Measurements from ENCODE around the gene ATP9A. TPM values are rescaled to one million over a fixed set of nuclear protein-coding genes. Genes with fewer than 3 reads are reported as not detected.

Gene ATP9A
- total and polyA plus RNA-seq, 2 donors (not counting 3 experiments of a cell fraction or from before 2014, with no cell fraction given): 20.9 to 41.5 TPM

DNA sequence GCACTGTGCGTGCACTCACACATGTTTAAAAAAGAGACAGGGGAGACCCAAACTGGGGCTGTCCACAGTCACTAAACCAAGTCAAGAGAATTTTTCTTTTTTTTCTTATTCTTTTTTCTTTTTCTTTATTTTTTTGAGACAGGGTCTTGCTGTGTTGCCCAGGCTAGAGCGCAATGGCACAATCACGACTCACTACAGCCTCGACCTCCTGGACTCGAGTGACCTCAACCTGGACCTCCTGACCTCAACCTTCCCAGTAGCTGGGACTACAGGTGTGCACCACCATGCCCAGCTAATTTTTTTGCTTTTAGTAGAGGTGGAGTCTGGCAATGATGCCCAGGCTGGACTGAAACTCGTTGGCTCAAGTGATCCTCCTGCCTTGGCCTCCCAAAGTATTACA lies 136.2 kb downstream of the ATP9A start:
- Histone ChIP-seq H3K27ac (ENCODE audit: insufficient read depth, low read depth, low read length) (peak overlapping the region; percentile 99), H3K4me2 (ENCODE audit: insufficient read depth, low read length) (peak overlapping the region; percentile 32), H2AFZ (ENCODE audit: low read depth, low read length) (no peak overlapping the region), H4K20me1 (replicated peaks; ENCODE audit: control insufficient read depth, extremely low read depth, insufficient read depth, low read length) (no peaks in the 10 kb centered on the region), H3K36me3 (ENCODE audit: control insufficient read depth in 2 of 2, extremely low read depth in 1 of 2, insufficient read depth in 2 of 2, low read length in 2 of 2) (no peaks in the 10 kb centered on the region), H3K9me3 (replicated peaks; ENCODE audit: control insufficient read depth, insufficient read depth, low read length) (no peaks in the 10 kb centered on the region), H3K4me1 (ENCODE audit: control insufficient read depth, extremely low read depth, insufficient read depth, low read length) (peaks cover 38% of the 10 kb centered on the region), H3K4me3 (replicated peaks in 1 of 3; ENCODE audit: insufficient read depth in 1 of 3, low read depth in 1 of 3, low read length in 3 of 3) (no peak overlapping the region), H3K79me2 (ENCODE audit: control insufficient read depth, insufficient read depth, low read length) (no peaks in the 10 kb centered on the region), H3K27me3 (ENCODE audit: control insufficient read depth in 2 of 2, insufficient read depth in 2 of 2, low read length in 2 of 2) (no peaks in the 10 kb centered on the region), H3K9ac (replicated peaks; ENCODE audit: extremely low read depth, insufficient read depth, low read length) (peak overlapping the region; percentile 81), H3K9me1 (replicated peaks; ENCODE audit: control insufficient read depth, extremely low read depth, insufficient read depth, low read length) (no peaks in the 10 kb centered on the region)
- BruUV-seq (replicated peaks): TSS peak; percentile 76
- intact Hi-C loops (cut with micrococcal nuclease): loop anchor here (1.0 to 5.0 kb wide), 14 partner anchors 20 to 860 kb away; no protein-coding TSS in a partner anchor
- no peak for DNase-seq (ENCODE audit: low read depth, low spot score)
- dilution Hi-C loops (cut with MboI; ENCODE audit: extremely low pct_ligation_motif_present, low sequenced_read_pairs): no loop called here
- no peak for TF ChIP-seq POLR2A (IDR thresholded peaks at IDR 0.05; ENCODE audit: low read depth, low read length)
- no peak for TF ChIP-seq GATA2 (IDR thresholded peaks at IDR 0.05; ENCODE audit: insufficient read depth, insufficient read length, low read depth, low read length)
- no peak for TF ChIP-seq JUN (IDR thresholded peaks at IDR 0.05; ENCODE audit: borderline replicate concordance, insufficient read depth, insufficient read length, low read depth)
- TF ChIP-seq FOS (IDR thresholded peaks at IDR 0.05; ENCODE audit: borderline replicate concordance, insufficient read depth, low read length): no peak
- no peak for TF ChIP-seq EZH2 (IDR thresholded peaks at IDR 0.05; ENCODE audit: borderline replicate concordance, low read depth, low read length, severe bottlenecking)
- TF ChIP-seq, protein P1, sequence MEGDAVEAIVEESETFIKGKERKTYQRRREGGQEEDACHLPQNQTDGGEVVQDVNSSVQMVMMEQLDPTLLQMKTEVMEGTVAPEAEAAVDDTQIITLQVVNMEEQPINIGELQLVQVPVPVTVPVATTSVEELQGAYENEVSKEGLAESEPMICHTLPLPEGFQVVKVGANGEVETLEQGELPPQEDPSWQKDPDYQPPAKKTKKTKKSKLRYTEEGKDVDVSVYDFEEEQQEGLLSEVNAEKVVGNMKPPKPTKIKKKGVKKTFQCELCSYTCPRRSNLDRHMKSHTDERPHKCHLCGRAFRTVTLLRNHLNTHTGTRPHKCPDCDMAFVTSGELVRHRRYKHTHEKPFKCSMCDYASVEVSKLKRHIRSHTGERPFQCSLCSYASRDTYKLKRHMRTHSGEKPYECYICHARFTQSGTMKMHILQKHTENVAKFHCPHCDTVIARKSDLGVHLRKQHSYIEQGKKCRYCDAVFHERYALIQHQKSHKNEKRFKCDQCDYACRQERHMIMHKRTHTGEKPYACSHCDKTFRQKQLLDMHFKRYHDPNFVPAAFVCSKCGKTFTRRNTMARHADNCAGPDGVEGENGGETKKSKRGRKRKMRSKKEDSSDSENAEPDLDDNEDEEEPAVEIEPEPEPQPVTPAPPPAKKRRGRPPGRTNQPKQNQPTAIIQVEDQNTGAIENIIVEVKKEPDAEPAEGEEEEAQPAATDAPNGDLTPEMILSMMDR (IDR thresholded peaks at IDR 0.05; ENCODE audit: extremely low read depth in 1 of 2, insufficient read depth in 1 of 2, low read depth in 1 of 2, low read length in 2 of 2): no peak
- no peak for TF ChIP-seq MAX (IDR thresholded peaks at IDR 0.05; ENCODE audit: insufficient read depth, insufficient read length)
- TF ChIP-seq POLR2AphosphoS5 (IDR thresholded peaks at IDR 0.05; ENCODE audit: insufficient read depth, low read depth, low read length): no peak
- no peak for TF ChIP-seq MYC (IDR thresholded peaks at IDR 0.05; ENCODE audit: low read depth, low read length)
- FAIRE-seq: no peak
- POLR2A ChIA-PET: no interaction called here
- CTCF ChIA-PET: interaction anchor here (1.4 kb wide), 1 partner anchor 644 kb away, joined by 3 read pairs; no protein-coding TSS in a partner anchor
